T-helper 1 cell treated with Interleukin-12 subunit alpha and Interleukin-12 subunit beta and Interleukin-4 antibody, amounts not matched to agents 30 μg/mL and 1 μg/mL, for 36 hours (primary cell): Measurements from ENCODE around the gene OR10J4.
"Not testable (repeated sequence)": the region's sequence is repeated elsewhere in the genome, so short reads cannot be mapped to it uniquely, and the experiment has no call there.

ENCODE experiments used
- H3K27ac Mint-ChIP-seq: one replicate; pipeline ENCODE4 v1.8.0; 2021; ENCODE audit warnings: mild to moderate bottlenecking, mixed read lengths
- H3K27me3 Mint-ChIP-seq: one replicate; pipeline ENCODE4 v1.8.0; 2021; ENCODE audit warnings: low read depth, mixed read lengths
- H3K36me3 Mint-ChIP-seq: one replicate; pipeline ENCODE4 v1.8.0; 2021; ENCODE audit warnings: low read depth, mixed read lengths
- H3K4me1 Mint-ChIP-seq: one replicate; pipeline ENCODE4 v1.8.0; 2021; ENCODE audit warnings: low read depth, mixed read lengths
- H3K4me3 Mint-ChIP-seq: one replicate; pipeline ENCODE4 v1.8.0; 2021; ENCODE audit warnings: mild to moderate bottlenecking, moderate library complexity, mixed read lengths
- H3K9me3 Mint-ChIP-seq: one replicate; pipeline ENCODE4 v1.8.0; 2021; ENCODE audit warnings: mixed read lengths

Gene OR10J4

DNA sequence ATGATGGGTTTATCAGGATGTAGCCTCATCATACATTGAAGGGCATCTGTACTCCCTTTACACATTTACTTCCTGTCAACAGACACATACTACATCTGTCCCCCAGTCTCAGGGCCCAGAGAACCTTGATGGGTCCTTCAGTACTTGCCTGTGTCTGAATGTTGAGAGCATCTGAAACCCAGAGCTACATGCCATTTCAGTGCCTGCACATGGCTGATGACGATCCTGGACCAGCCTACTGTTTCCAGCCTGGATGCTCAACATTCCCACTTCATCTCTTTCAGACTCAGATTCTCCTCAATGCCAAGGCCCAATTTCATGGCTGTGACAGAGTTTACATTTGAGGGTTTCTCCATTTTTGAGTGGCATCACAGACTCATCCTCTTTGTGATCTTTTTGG, at the start of gene OR10J4:
Gene OR10J4, plus strand, starts transcription at position 301 of the 400 bp plus-strand sequence.
- Mint-ChIP-seq H3K4me1 (no peaks in the 10 kb centered on the region), H3K27ac (no peak within 1 kb of the TSS), H3K36me3 (no peaks in the 10 kb centered on the region), H3K4me3 (no peak within 1 kb of the TSS), H3K9me3 (no peaks in the 10 kb centered on the region), H3K27me3 (no peaks in the 10 kb centered on the region)

DNA sequence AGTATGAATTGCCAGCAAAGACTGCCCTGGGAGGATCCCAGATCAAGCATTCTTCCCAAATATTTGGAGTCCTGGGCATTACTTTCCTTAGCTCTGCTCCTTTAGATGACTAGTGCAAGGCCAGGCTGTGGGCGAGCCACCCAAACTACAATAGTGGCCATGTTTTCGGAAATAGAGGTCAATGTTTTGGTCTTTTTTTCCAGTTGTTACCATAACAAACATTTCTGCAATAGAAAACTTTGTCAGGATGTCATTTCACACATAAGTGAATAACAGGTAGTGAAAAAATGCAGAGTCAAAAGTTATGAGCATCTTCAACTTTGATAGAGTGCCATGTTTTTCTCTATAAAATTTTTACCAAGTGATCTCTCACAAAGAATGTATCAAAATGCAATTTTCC, 25.2 kb upstream of the OR10J4 start:
- H3K27me3 Mint-ChIP-seq: no peaks in the 10 kb centered on the region
- H3K4me3 Mint-ChIP-seq: no peak overlapping the region
- H3K27ac Mint-ChIP-seq: no peak overlapping the region
- no peaks in the 10 kb centered on the region for H3K36me3 Mint-ChIP-seq
- no peaks in the 10 kb centered on the region for H3K4me1 Mint-ChIP-seq
- peaks cover 5% of the 10 kb centered on the region for H3K9me3 Mint-ChIP-seq

DNA sequence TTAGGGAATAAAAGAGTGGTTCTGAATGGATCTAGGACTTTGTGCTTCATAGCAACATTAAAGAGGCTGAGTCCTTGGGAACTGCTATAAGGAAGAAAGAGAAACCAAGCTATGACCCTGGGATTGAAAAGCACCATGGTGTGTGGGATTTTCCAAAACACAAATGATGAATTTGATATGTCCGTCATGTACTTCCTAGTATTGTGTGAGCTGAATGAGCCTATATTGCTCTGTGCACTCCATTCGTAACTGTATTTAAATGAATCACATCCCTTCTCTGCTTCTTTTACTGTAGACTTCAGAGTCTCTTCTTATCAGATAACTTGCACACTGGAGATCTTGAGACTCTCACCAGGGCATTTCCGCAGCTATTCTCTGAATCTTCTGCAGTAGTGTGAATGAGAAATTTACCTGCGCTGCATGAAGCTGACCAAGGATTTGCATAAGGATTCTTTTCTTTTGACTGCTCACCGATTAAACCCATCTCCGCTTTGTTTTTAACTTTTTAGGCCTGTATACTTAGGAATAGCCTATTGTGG, 23.1 kb upstream of the OR10J4 start:
- Mint-ChIP-seq H3K36me3 (no peaks in the 10 kb centered on the region), H3K27ac (no peak overlapping the region), H3K27me3 (no peaks in the 10 kb centered on the region), H3K4me1 (no peaks in the 10 kb centered on the region), H3K9me3 (peaks cover 5% of the 10 kb centered on the region), H3K4me3 (no peak overlapping the region)

DNA sequence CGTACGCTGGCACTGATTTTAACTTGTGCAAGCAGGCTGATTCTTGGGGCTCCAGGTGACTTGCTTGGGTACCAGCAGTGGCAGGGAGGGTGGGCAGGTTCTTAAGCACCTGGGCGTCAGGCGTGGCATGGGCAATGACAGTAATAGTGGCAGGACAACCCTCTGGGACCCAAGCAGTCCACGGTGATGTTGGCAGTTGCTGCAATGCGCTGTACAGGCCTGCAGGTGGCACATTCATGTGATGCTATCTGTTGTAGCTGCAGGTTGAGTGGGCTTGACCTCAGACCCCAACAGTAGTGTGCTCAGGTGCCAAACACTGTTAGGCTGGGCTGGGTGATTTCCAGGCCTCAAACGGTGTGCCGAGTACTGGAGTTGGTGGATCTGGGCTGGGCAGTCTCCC, 10.2 kb upstream of the OR10J4 start:
- no peaks in the 10 kb centered on the region for H3K4me1 Mint-ChIP-seq
- H3K27me3 Mint-ChIP-seq: no peaks in the 10 kb centered on the region
- no peak overlapping the region for H3K27ac Mint-ChIP-seq
- peaks cover 22% of the 10 kb centered on the region for H3K9me3 Mint-ChIP-seq
- H3K36me3 Mint-ChIP-seq: no peaks in the 10 kb centered on the region
- H3K4me3 Mint-ChIP-seq: no peak overlapping the region

DNA sequence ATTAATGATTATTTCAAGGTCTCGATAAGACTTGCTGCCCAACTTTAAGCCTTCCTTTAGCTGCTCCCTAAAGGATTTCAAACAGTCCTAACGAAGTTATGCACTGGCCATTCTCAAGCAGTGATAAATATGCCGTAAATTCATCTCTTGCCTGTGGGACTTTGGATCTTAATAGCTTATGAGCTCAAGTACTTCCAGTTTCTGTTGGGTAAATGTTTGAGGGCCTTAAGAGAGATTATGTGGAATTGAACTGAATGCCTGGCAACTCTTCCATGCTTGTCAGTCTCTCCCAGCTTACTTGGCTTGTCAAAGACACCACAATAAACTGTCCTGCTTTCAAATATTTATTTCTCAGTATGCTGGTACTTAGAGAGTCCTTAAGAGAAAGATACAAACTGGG, 3.5 kb upstream of the OR10J4 start:
- Mint-ChIP-seq H3K9me3 (no peaks in the 10 kb centered on the region), H3K4me3 (no peak overlapping the region), H3K4me1 (no peaks in the 10 kb centered on the region), H3K27me3 (no peaks in the 10 kb centered on the region), H3K36me3 (no peaks in the 10 kb centered on the region), H3K27ac (no peak overlapping the region)

DNA sequence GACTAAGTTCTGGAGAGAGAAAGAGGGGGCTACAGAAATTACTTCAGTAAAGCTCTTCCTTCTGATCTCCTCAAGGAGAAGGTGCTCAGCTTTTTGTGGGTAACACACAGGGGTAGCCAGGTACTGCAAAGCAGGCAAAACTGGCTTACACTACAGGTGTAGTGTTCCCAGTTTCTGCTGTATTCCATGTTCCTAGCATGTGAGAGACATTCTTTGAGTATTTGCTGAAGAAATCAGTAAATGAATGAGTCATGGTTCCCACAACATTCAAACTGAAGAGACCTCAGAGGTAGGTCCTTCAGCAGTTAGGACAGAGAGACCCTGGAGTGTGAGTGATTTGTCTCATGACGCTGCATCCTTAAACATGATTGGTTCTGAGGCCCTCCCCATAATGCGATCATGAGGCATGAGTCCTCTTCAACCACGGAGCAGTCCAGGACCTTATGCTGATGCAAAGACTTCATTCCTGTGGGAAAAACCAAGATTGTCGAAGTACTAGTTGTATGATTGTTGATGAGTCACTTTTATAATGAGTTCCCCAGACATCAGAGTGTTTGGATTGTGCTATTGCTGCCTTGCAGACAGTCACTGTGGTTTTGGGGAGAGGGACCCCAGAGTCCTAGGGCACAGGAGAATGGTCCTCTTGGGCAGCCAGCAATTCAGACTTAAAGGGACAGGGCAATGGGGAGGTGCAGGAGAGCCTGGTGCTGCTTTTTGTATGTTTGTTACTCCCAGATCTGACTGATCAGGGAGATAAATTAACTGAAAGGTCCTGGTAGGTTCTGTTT, 2.7 kb upstream of the OR10J4 start:
- Mint-ChIP-seq H3K27me3 (no peaks in the 10 kb centered on the region), H3K4me3 (no peak overlapping the region), H3K36me3 (no peaks in the 10 kb centered on the region), H3K4me1 (no peaks in the 10 kb centered on the region), H3K9me3 (no peaks in the 10 kb centered on the region), H3K27ac (no peak overlapping the region)

DNA sequence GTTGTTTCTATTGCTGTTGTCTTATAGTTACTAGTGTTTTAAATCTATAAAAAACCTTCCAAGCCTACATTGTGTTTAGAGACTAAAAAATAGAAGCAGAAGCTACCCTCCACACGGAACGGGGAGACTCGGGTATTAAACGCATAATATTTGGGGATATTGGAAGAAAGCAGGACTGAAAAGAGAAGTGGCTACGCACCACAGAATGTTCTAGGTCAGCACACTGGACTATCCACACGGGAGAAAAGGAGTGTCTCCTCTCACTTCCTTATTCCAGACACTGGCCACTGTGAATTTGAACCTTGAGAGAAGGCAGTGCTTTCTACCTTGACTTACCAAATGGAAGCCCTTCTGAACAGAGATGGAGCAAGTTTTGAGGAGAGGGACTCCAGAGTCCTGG, 1.0 kb upstream of the OR10J4 start:
- no peaks in the 10 kb centered on the region for H3K4me1 Mint-ChIP-seq
- no peaks in the 10 kb centered on the region for H3K9me3 Mint-ChIP-seq
- H3K27me3 Mint-ChIP-seq: no peaks in the 10 kb centered on the region
- H3K36me3 Mint-ChIP-seq: no peaks in the 10 kb centered on the region
- no peak overlapping the region for H3K27ac Mint-ChIP-seq
- no peak overlapping the region for H3K4me3 Mint-ChIP-seq

DNA sequence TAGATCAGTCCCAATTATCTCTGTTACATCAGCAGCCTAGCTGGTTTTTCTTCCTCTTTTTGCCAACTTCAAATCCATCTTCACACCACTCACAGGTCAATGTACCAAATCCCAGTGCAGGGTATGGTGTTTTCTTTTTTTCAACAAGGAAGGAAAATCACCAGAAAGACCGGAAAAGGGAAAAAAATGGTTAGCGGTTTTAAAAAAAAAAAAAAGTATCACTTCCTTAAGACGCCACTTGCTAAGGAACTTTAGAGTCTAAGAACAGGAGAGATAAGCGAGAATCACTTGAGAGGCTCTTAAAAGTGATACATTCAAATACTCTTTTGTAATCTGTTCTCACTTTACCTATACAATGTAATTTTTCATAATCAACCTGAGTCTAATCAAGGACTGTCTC, 4.5 kb downstream of the OR10J4 start:
- Mint-ChIP-seq H3K9me3 (no peaks in the 10 kb centered on the region), H3K36me3 (no peaks in the 10 kb centered on the region), H3K27ac (no peak overlapping the region), H3K4me1 (no peaks in the 10 kb centered on the region), H3K4me3 (no peak overlapping the region), H3K27me3 (no peaks in the 10 kb centered on the region)

DNA sequence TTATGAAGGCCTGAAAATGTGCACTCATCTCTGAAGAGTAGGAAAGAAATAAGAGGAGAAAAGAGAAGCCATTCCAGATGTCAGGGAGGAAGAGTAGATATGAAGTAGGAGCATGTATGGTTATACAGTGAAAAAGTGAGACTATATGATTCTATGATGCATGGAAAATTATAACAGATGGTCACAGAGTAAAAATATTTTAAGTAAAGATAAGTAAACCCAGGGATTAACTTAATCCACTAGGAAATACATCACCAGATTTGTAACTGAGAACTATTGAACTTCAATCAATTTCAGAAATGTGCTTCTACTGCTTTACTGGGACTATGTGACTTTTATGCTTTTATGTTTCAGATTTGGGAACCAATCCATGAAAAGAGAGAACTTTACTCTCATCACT, 7.4 kb downstream of the OR10J4 start, which contains the start of gene OR10J1:
Gene OR10J1, plus strand, starts transcription at position 301 of the 400 bp plus-strand sequence. Its CDS starts 70 bp downstream, at position 371.
- H3K4me1 Mint-ChIP-seq: no peaks in the 10 kb centered on the region
- H3K9me3 Mint-ChIP-seq: no peaks in the 10 kb centered on the region
- no peak within 1 kb of the TSS for H3K4me3 Mint-ChIP-seq
- H3K36me3 Mint-ChIP-seq: no peaks in the 10 kb centered on the region
- no peaks in the 10 kb centered on the region for H3K27me3 Mint-ChIP-seq
- H3K27ac Mint-ChIP-seq: no peak within 1 kb of the TSS

DNA sequence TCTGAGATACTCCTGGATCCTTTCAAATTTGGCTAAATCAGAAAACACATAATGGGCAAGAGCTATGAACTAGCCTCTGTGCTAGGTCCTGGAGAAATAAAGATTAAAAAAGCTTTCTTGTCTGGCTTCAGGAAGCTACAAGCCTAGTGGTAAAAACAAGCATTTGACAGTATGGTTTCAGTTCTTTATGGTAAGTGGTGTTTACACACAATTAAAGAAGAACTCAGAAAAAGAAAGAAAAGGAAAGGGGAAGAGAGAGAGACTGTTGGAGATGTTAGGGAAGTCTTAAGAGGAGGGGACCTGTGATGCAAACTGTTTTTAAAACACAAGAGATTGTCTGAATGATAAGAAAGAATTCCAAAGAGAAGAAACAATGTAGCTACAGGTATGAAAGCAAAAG, 9.4 kb downstream of the OR10J4 start:
- no peak overlapping the region for H3K27ac Mint-ChIP-seq
- no peaks in the 10 kb centered on the region for H3K36me3 Mint-ChIP-seq
- no peak overlapping the region for H3K4me3 Mint-ChIP-seq
- H3K27me3 Mint-ChIP-seq: no peaks in the 10 kb centered on the region
- no peaks in the 10 kb centered on the region for H3K4me1 Mint-ChIP-seq
- no peaks in the 10 kb centered on the region for H3K9me3 Mint-ChIP-seq

DNA sequence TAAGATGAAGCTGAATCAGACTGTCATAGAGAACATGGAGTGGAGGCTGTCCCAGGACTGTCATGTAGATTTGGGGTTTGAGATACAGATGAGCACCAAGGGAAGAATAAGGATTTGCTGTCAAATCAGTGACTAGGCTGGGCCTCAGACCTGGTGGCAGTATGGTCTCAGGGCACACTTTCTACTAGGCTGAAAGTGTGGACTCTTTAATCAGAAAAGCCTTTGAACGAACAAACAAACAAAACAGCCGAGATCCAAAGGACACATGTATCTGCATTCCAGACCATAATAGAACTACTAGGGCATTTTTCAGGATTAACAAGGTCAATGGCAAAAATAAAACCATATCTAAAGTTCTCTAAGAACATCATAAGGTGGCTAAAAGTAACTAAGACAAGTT, 10.4 kb downstream of the OR10J4 start:
- Mint-ChIP-seq H3K9me3 (no peaks in the 10 kb centered on the region), H3K4me3 (no peak overlapping the region), H3K36me3 (no peaks in the 10 kb centered on the region), H3K27me3 (no peaks in the 10 kb centered on the region), H3K27ac (no peak overlapping the region), H3K4me1 (no peaks in the 10 kb centered on the region)

DNA sequence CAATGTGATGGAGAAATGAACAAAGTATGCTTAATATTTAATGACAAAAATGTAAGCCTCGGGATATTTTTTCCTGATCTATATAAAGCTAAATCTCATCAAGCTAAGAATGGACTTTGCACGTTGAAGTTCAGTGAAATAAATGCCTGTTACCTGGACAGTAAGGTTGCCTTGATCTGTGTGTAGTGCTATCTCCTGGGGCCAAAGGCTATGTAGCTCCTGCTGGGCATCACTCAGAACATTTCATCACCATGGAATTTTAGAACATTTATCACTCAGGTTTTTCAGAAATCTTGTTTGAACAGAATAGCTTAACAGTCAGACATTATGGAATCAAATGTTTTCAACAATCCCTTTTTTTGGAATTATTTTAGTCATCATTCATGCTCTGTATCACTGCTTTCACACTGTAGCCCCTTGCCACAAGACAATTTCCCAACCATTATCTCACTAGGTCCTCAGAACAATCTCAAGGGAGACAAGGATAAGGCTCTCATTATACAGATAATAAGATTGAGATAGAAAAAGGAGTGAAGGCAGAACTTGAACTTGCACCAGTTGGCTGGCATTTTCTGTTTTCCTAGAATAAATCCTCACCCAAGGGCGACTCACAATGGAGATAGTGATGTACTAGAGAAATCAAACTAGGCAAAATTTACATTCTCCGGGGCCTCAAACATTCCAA, 11.2 kb downstream of the OR10J4 start:
- H3K27ac Mint-ChIP-seq: no peak overlapping the region
- no peaks in the 10 kb centered on the region for H3K4me1 Mint-ChIP-seq
- no peak overlapping the region for H3K4me3 Mint-ChIP-seq
- no peaks in the 10 kb centered on the region for H3K36me3 Mint-ChIP-seq
- no peaks in the 10 kb centered on the region for H3K27me3 Mint-ChIP-seq
- peaks cover 5% of the 10 kb centered on the region for H3K9me3 Mint-ChIP-seq

DNA sequence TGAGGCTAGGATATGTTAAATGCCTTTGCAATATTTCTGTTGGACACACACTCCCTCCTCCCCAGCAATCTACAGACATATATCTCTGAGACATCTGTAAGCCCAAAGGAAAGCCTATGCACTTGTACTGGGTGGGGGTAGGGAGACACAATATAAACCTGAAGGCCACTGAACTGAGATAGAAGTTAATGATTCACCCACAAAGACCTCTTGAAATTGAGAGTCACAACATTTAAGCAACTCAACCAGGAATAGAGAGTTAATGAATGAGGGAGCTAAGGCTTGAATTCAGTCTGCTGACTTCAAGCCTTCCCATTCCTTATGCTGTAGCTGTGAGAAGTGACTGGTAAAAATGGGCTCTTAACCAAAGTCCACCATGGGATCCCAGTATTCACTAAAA, 12.5 kb downstream of the OR10J4 start:
- no peak overlapping the region for H3K27ac Mint-ChIP-seq
- H3K9me3 Mint-ChIP-seq: peaks cover 7% of the 10 kb centered on the region
- no peaks in the 10 kb centered on the region for H3K36me3 Mint-ChIP-seq
- H3K4me1 Mint-ChIP-seq: no peaks in the 10 kb centered on the region
- H3K27me3 Mint-ChIP-seq: no peaks in the 10 kb centered on the region
- H3K4me3 Mint-ChIP-seq: no peak overlapping the region

DNA sequence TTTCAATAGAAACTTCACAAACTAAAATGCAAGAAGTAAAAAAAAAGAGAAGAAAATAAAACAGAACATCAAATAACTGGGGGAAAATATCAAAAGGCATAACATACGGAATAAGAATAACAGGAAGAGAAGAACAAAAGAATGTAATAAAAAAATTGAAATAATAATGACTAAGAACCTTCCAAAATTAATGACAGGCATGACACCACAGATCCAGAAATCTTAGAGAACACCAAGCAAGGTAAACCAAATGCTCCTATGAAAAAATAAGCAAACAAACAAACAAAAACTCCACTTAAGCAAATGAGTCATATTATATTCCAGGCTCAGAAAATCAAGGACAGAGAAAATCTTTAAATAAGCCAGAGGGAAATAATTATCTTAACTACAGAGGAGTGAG, 16.2 kb downstream of the OR10J4 start:
- no peak overlapping the region for H3K27ac Mint-ChIP-seq
- no peaks in the 10 kb centered on the region for H3K27me3 Mint-ChIP-seq
- H3K36me3 Mint-ChIP-seq: no peaks in the 10 kb centered on the region
- H3K4me3 Mint-ChIP-seq: no peak overlapping the region
- H3K9me3 Mint-ChIP-seq: peaks cover 24% of the 10 kb centered on the region
- H3K4me1 Mint-ChIP-seq: no peaks in the 10 kb centered on the region

DNA sequence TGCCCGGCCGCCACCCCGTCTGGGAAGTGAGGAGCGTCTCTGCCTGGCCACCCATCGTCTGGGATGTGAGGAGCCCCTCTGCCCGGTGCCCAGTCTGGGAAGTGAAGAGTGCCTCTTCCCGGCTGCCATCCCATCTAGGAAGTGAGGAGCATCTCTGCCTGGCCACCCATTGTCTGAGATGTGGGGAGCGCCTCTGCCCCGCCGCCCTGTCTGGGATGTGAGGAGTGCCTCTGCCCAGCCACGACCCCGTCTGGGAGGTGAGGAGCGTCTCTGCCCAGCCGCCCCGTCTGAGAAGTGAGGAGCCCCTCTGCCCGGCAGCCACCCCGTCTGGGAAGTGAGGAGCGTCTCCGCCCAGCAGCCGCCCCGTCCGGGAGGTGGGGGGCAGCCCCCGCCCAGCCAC, 17.6 kb downstream of the OR10J4 start:
- H3K27me3 Mint-ChIP-seq, H3K4me3 Mint-ChIP-seq, H3K27ac Mint-ChIP-seq, H3K36me3 Mint-ChIP-seq, H3K4me1 Mint-ChIP-seq: not testable (repeated sequence)
- peaks cover 24% of the 10 kb centered on the region for H3K9me3 Mint-ChIP-seq
